ENCODE measurements around the gene SLC12A8. TPM values are rescaled to one million over a fixed set of nuclear protein-coding genes. Genes with fewer than 3 reads are reported as not detected.

Gene SLC12A8
- total RNA-seq, 1 donor from 2014 or later = 2.9 TPM

DNA sequence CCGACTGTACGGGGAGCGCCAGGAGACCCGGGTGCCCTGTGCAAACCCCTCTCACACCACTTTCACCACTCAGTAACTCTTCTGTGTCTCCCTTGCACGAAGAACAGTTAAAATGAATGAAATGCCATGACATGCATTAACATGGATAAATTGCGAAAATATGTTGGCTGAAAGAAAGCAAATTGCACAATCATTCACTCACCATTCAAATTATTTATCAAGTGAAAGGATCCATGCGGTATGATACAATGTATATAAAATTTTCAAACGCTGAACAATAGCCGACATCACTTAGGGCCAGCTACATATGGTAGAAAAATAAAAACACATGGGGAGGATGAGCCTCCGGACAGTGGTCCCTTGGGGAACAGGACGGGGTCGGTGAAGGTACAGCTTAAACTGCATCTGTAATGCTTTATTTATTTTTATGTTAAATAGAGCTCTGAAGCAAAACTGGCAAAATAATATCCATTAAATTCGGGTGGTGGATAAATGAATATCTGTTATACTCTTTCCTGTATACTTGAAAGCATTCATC, 45.9 kb downstream of the SLC12A8 start:
- Mint-ChIP-seq H3K36me3 (ENCODE audit: low read depth) (no peaks in the 10 kb centered on the region), H3K27me3 (ENCODE audit: low read depth) (no peaks in the 10 kb centered on the region), H3K27ac (ENCODE audit: unreplicated experiment) (peak overlapping the region; percentile 10), H3K9me3 (no peaks in the 10 kb centered on the region), H3K4me1 (peaks cover 6% of the 10 kb centered on the region), H3K4me3 (no peak overlapping the region)
- DNase-seq (ENCODE audit: low read depth, low spot score) = no peak
- TF ChIP-seq, protein P1, sequence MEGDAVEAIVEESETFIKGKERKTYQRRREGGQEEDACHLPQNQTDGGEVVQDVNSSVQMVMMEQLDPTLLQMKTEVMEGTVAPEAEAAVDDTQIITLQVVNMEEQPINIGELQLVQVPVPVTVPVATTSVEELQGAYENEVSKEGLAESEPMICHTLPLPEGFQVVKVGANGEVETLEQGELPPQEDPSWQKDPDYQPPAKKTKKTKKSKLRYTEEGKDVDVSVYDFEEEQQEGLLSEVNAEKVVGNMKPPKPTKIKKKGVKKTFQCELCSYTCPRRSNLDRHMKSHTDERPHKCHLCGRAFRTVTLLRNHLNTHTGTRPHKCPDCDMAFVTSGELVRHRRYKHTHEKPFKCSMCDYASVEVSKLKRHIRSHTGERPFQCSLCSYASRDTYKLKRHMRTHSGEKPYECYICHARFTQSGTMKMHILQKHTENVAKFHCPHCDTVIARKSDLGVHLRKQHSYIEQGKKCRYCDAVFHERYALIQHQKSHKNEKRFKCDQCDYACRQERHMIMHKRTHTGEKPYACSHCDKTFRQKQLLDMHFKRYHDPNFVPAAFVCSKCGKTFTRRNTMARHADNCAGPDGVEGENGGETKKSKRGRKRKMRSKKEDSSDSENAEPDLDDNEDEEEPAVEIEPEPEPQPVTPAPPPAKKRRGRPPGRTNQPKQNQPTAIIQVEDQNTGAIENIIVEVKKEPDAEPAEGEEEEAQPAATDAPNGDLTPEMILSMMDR (conservative IDR thresholded peaks at IDR 0.05) = no peak

DNA sequence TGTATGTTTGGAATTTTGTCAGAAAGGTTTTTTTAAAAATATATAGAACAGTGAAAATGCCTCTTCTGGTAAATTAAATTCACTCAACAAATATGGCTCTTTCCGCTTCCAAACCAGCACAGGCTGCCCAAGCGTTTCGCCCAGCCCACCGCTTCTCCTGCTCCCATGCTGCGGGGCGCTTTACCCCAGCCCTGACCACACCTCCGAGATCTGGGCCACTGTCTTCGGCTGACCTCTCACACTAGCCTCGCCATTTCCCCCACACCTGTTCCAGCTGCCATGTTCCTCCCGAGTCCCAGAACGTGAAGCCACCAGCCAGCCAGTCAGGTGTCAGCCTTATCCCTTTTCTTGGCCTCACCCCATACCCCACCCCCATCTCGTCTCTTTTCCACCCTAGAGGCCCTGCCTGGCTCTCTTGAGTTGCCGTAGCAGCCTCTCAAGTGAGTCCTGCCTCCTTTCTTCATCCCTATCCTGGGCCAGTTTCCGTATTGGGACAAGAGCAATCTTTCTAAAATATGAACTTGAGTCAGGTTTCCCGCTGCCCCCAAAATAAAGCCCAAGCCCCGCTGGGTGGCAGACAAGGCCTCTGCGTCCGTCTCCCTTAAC, 46.5 kb downstream of the SLC12A8 start:
- H3K4me1 Mint-ChIP-seq = peaks cover 12% of the 10 kb centered on the region
- H3K27me3 Mint-ChIP-seq (ENCODE audit: low read depth) = no peaks in the 10 kb centered on the region
- TF ChIP-seq, protein P1 (conservative IDR thresholded peaks at IDR 0.05) = no peak
- H3K36me3 Mint-ChIP-seq (ENCODE audit: low read depth) = no peaks in the 10 kb centered on the region
- no peak overlapping the region for H3K4me3 Mint-ChIP-seq
- no peak overlapping the region for H3K27ac Mint-ChIP-seq (ENCODE audit: unreplicated experiment)
- DNase-seq (ENCODE audit: low read depth, low spot score) = no peak
- H3K9me3 Mint-ChIP-seq = no peaks in the 10 kb centered on the region

DNA sequence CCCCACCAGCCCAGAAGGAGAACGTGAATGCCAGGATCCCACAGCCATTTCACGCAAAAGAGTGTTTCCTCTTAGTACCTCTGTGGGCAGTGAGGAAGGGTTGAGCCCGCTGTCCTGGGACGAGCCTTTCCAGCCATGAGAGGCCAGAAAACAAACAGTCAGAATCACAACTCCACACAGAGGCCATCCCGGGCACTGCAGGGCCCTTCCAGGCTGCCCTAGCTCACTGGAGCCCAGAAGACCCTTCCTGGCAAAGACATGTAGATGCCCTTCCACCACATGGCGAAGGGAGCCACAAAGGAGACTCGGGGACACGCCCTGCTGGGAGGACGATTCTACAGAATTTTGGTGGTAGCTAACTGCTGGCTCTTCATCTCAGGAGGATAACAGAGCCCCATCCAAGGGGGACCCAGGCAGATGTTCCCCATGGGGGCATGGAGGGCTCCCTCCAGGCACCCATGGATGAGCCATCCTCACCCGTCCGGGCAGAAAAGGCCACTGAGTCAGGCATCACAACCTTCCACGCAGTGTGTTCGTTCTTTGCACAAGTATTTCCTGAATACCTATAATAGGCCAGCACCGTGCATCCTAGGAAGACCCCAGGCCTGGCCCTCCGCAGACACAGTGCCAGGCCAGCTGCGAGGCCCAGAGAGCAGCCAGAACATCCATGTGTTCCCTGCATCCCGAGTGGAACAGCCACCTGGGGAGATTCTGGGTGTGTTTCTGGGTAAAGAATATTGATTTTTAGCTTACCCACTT, 47.2 kb downstream of the SLC12A8 start:
- Mint-ChIP-seq H3K36me3 (ENCODE audit: low read depth) (no peaks in the 10 kb centered on the region), H3K27me3 (ENCODE audit: low read depth) (no peaks in the 10 kb centered on the region), H3K4me1 (peaks cover 19% of the 10 kb centered on the region)

DNA sequence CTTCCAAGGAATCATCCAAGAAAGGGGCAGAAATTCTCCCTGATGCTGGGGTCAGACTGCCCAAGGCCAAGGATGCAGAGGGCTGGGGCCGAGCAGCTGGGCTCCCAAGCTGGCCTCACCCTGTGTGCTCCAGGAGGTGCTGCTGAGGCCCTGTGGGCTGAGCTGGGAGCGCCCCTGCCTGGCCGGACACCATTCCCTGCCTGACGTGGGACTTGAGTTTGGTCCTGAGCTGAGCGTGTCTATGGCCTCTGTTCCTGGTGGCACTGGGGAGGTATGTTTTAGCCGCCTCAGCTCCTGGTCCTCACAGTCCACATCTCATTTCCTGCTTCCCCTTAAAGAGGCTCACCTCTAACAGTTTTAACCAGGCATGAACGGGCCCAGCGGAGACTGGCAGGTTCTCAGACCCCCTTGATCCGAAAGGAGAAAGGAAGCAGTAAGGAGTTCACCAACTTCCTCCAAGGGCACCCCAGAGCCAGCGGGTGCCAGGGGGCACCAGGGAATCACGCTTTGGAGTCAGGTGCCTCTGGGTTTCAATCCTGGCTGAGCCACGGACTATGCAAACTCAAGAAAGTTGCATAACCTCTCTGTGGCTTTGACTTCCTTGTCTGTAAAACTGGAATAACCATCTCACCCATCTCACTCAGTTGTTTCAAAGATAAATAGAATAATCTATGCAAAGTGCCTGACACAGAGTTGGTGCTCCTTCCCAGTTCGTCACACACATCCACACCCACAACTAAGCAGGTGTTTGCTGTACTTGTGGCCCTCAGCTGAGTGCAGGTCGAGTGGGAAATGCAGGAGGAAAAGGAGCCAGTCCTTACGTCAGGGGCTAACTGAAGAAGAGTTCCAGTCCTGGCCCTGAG, 48.6 kb downstream of the SLC12A8 start:
- no peak for DNase-seq (ENCODE audit: low read depth, low spot score)
- H3K27ac Mint-ChIP-seq (ENCODE audit: unreplicated experiment) = no peak overlapping the region
- no peaks in the 10 kb centered on the region for H3K27me3 Mint-ChIP-seq (ENCODE audit: low read depth)
- H3K36me3 Mint-ChIP-seq (ENCODE audit: low read depth) = no peaks in the 10 kb centered on the region
- H3K4me1 Mint-ChIP-seq = peaks cover 21% of the 10 kb centered on the region
- no peaks in the 10 kb centered on the region for H3K9me3 Mint-ChIP-seq
- TF ChIP-seq, protein P1 (conservative IDR thresholded peaks at IDR 0.05) = no peak
- H3K4me3 Mint-ChIP-seq = no peak overlapping the region

More for the DNA sequence above, 47.2 kb downstream of the SLC12A8 start:
- no peak overlapping the region for H3K4me3 Mint-ChIP-seq
- TF ChIP-seq, protein P1 (conservative IDR thresholded peaks at IDR 0.05) = peak; percentile 55
- no peak overlapping the region for H3K27ac Mint-ChIP-seq (ENCODE audit: unreplicated experiment)
- H3K9me3 Mint-ChIP-seq = no peaks in the 10 kb centered on the region
- DNase-seq (ENCODE audit: low read depth, low spot score) = peak; percentile 43

DNA sequence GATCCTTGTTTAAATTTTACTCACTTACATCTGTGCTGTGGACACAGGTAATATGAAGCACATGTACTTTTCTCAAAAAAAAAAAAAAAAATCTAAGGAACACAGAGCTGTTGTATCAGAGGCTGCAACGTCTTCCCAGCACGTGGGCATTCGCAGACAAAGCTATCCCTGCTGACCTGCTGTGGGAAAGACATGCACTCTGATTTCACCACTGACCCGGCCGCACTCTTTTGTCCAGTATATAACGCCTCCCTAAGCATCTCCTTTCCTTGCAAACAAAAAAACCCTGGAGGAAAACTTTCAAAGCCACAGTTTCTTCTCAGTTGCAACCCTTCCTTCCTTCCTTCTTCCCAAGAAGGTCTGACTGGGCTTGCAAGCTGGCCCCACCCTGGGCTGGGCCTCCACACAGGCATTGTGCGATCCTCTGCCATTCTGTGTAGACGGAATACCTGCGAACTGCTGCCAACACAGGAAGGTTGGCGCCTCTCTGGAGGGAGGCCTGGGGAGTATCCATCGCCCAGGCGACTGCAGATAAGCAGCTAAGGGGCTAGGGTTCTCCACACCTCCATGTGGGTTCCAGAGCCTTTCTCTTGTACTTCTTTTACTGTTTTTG, 50.8 kb downstream of the SLC12A8 start:
- TF ChIP-seq, protein P1 (conservative IDR thresholded peaks at IDR 0.05) = no peak
- Mint-ChIP-seq H3K4me1 (peaks cover 23% of the 10 kb centered on the region), H3K4me3 (no peak overlapping the region), H3K27ac (ENCODE audit: unreplicated experiment) (peak overlapping the region; percentile 14), H3K27me3 (ENCODE audit: low read depth) (peaks cover 7% of the 10 kb centered on the region), H3K36me3 (ENCODE audit: low read depth) (no peaks in the 10 kb centered on the region), H3K9me3 (no peaks in the 10 kb centered on the region)
- no peak for DNase-seq (ENCODE audit: low read depth, low spot score)
